SK-N-SH (cell line): ENCODE measurements around the gene DPRX. TPM values are rescaled to one million over a fixed set of nuclear protein-coding genes. Genes with fewer than 3 reads are reported as not detected.

ENCODE experiments used
- CTCF ChIA-PET: fragments of 300-600, 350-600 bp; formaldehyde crosslinking; extraction: SDS; loops from one replicate; lab custom pipeline; 2021; lab: Yijun Ruan, JAX
- POLR2A ChIA-PET: fragments of 350-600 bp; sonication (Branson Sonifier 250); formaldehyde crosslinking; extraction: SDS; loops from one replicate; lab custom pipeline; 2020; ENCODE audit warnings: antibody characterized with exemption, inconsistent platforms; lab: Yijun Ruan, JAX
- DNase-seq: peaks from one replicate; pipeline ENCODE4 v3.0.0; 2012
- H2AFZ ChIP-seq: fragments of 200-600 bp; sonication (generic); 2 replicates; pipeline ENCODE4 v1.8.1; 2016; ENCODE audit warnings: antibody characterized with exemption, mild to moderate bottlenecking, low read depth
- H3F3A ChIP-seq: fragments of 200-600 bp; sonication (generic); replicated peaks from 2 replicates; pipeline ENCODE3; 2016; ENCODE audit warnings: antibody characterized with exemption, mild to moderate bottlenecking; ENCODE audit not compliant: insufficient read depth
- H3K27ac ChIP-seq, 2 experiments: fragments of 200-500 bp in 1 of 2; fragments of 200-600 bp in 1 of 2; sonication (Bioruptor generic) in 1 of 2; sonication (generic), shearing (Covaris generic) in 1 of 2; 2 replicates each; pipeline versions ENCODE4 v1.5.1 to v1.6.1; 2014 to 2016; ENCODE audit warnings: low read depth in 2 of 2, inconsistent platforms in 1 of 2, low read length in 1 of 2, mild to moderate bottlenecking in 1 of 2, mixed read lengths in 1 of 2
- H3K27me3 ChIP-seq: fragments of 200-600 bp; sonication (generic), shearing (Covaris generic); 2 replicates; pipeline ENCODE4 v1.6.1; 2016; ENCODE audit warnings: mixed run types; ENCODE audit not compliant: insufficient read depth
- H3K36me3 ChIP-seq, 2 experiments: fragments of 200-500 bp in 1 of 2; fragments of 200-600 bp in 1 of 2; sonication (Bioruptor generic) in 1 of 2; sonication (generic) in 1 of 2; replicated peaks in 1 of 2; 2 replicates each; pipeline versions ENCODE3 to v1.5.1; 2014 to 2016; ENCODE audit warnings: low read length in 1 of 2, mild to moderate bottlenecking in 1 of 2; ENCODE audit not compliant: insufficient read depth in 2 of 2, control insufficient read depth in 1 of 2
- H3K4me1 ChIP-seq, 2 experiments: fragments of 200-500 bp in 1 of 2; fragments of 200-600 bp in 1 of 2; sonication (Bioruptor generic) in 1 of 2; sonication (generic), shearing (Covaris generic) in 1 of 2; 2 replicates each; pipeline versions ENCODE4 v1.5.1 to v1.6.1; 2014 to 2016; ENCODE audit warnings: low read depth in 1 of 2, low read length in 1 of 2, mixed run types in 1 of 2; ENCODE audit not compliant: insufficient read depth in 2 of 2, control insufficient read depth in 1 of 2
- H3K4me2 ChIP-seq: fragments of 200-600 bp; sonication (generic), shearing (Covaris generic); 2 replicates; pipeline ENCODE4 v1.6.1; 2017; ENCODE audit warnings: mixed run types
- H3K4me3 ChIP-seq, 2 experiments: fragments of 200-500 bp in 1 of 2; fragments of 200-600 bp in 1 of 2; sonication (Bioruptor generic) in 1 of 2; sonication (generic), shearing (Covaris generic) in 1 of 2; 2 replicates each; pipeline versions ENCODE4 v1.5.1 to v1.8.1; 2014 to 2016; ENCODE audit warnings: low read depth in 2 of 2, inconsistent platforms in 1 of 2, low read length in 1 of 2, mild to moderate bottlenecking in 1 of 2, mixed read lengths in 1 of 2, moderate library complexity in 1 of 2
- H3K79me2 ChIP-seq: fragments of 200-600 bp; sonication (generic); 2 replicates; pipeline ENCODE4 v1.8.1; 2017; ENCODE audit warnings: mild to moderate bottlenecking; ENCODE audit not compliant: insufficient read depth
- H3K9ac ChIP-seq: fragments of 200-600 bp; sonication (generic); 2 replicates; pipeline ENCODE4 v1.6.1; 2017; ENCODE audit warnings: mixed run types
- H3K9me2 ChIP-seq: fragments of 200-600 bp; sonication (generic); 2 replicates; pipeline ENCODE4 v1.6.1; 2017; ENCODE audit warnings: mixed run types
- H3K9me3 ChIP-seq: fragments of 200-600 bp; sonication (generic); 2 replicates; pipeline ENCODE4 v1.6.1; 2017; ENCODE audit warnings: mixed run types, mild to moderate bottlenecking, moderate library complexity
- H4K20me1 ChIP-seq: fragments of 200-600 bp; sonication (generic); 2 replicates; pipeline ENCODE4 v1.6.1; 2017; ENCODE audit warnings: mild to moderate bottlenecking, mixed run types; ENCODE audit not compliant: insufficient read depth
- FOXJ3 ChIP-seq: sonication (generic); formaldehyde crosslinking; IDR thresholded peaks from 2 replicates; pipeline ENCODE4 v1.5.1; 2020; ENCODE audit warnings: mild to moderate bottlenecking, missing genetic modification reagents
- FOXM1 ChIP-seq: IDR thresholded peaks from 2 replicates; pipeline ENCODE4 v1.4.0; 2012; ENCODE audit warnings: low read depth, mild to moderate bottlenecking
- GATA2 ChIP-seq: sonication (generic); formaldehyde crosslinking; IDR thresholded peaks from 2 replicates; pipeline ENCODE4 v1.5.0; 2020; ENCODE audit warnings: mild to moderate bottlenecking, missing genetic modification reagents
- IRF3 ChIP-seq: fragments of 150-350 bp; IDR thresholded peaks from 2 replicates; pipeline ENCODE4 v1.6.1; 2016; ENCODE audit warnings: mild to moderate bottlenecking, low read depth, low read length
- JUND ChIP-seq: IDR thresholded peaks from 2 replicates; pipeline ENCODE4 v1.4.0; 2012
- MXI1 ChIP-seq: IDR thresholded peaks from 2 replicates; pipeline ENCODE4 v1.6.1; 2012; ENCODE audit warnings: mild to moderate bottlenecking, low read depth, low read length, improper control_type of control experiment
- NFIC ChIP-seq: IDR thresholded peaks from 2 replicates; pipeline ENCODE4 v1.4.0; 2012; ENCODE audit warnings: borderline replicate concordance
- POLR2AphosphoS5 ChIP-seq: IDR thresholded peaks from 2 replicates; pipeline ENCODE4 v1.6.1; 2012; ENCODE audit warnings: low read depth, low read length
- RAD21 ChIP-seq: IDR thresholded peaks from 2 replicates; pipeline ENCODE4 v1.6.1; 2012; ENCODE audit warnings: mild to moderate bottlenecking, low read length
- RFX5 ChIP-seq: IDR thresholded peaks from 2 replicates; pipeline ENCODE4 v1.6.1; 2012; ENCODE audit warnings: mild to moderate bottlenecking, improper control_type of control experiment, low read length
- SMC3 ChIP-seq: IDR thresholded peaks from 2 replicates; pipeline ENCODE4 v1.6.1; 2012; ENCODE audit warnings: low read depth, low read length, improper control_type of control experiment
- TAF1 ChIP-seq: IDR thresholded peaks from 2 replicates; pipeline ENCODE4 v1.6.1; 2012; ENCODE audit warnings: low read depth, mild to moderate bottlenecking, low read length, moderate library complexity, borderline replicate concordance
- TEAD4 ChIP-seq: IDR thresholded peaks from 2 replicates; pipeline ENCODE4 v1.4.0; 2012; ENCODE audit warnings: mild to moderate bottlenecking, borderline replicate concordance; ENCODE audit not compliant: insufficient read depth
- YY1 ChIP-seq: IDR thresholded peaks from 2 replicates; pipeline ENCODE4 v1.4.0; 2012; ENCODE audit warnings: low read depth, mild to moderate bottlenecking
- WGBS: methylation state at CpG from one replicate; pipeline ENCODE4 v1.1.6; 2017; ENCODE audit warnings: low lambda C conversion rate; 5-methylcytosine and 5-hydroxymethylcytosine counted together
- polyA plus RNA-seq, 3 experiments: library from polyadenylated mRNA; depleted of rRNA; stranded (reverse); fragments of >200 nt; gene quantifications; 2 replicates each; pipeline ENCODE4 v1.2.3, GENCODE V29; 2012
- TF ChIP-seq, protein P1 (sequence below): IDR thresholded peaks from 2 replicates; pipeline ENCODE4 v1.4.0; 2012; ENCODE audit warnings: low read depth, borderline replicate concordance
- TF ChIP-seq, protein P2 (sequence below): IDR thresholded peaks from 2 replicates; pipeline ENCODE4 v1.6.1; 2012; ENCODE audit warnings: mild to moderate bottlenecking, low read depth, low read length, moderate library complexity

Gene DPRX
- polyA plus RNA-seq, 1 of the 3 experiments (the other 2 are of a cell fraction): not detected

DNA sequence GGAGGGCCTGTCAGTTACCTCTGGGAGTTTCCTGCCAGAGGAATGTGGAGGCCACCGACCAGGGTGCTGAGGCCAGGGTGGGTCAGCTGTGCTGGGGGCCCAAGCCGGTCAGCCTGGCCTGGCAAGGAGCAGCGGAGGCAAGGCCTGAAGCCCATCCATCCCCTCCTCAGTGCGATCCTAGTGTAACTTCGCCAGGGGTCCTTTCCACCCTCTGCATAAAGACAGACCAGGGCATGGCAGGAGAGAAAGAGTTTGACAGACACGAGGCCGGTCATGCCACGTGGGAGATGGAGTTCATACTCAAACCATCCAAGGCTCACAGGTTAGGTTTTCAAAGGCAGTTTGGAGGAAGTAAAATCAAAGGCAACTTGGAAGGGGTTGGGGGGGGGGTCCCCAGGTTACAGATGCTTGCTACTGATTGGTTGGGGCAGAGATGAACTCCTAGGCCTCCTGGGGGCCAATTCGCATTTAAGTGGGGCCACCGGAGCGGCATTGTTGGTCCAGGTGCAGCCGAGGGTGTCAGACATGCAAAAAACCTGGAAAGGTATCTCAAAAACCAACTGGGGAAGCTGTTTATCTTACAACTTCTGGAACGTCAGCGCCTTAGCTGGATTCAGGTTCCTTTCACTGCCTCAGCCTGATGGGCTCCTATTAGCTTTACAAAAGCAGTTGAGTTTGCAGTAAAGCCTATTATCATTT, 36.8 kb upstream of the DPRX start:
- Histone ChIP-seq H3K9ac (no peak overlapping the region), H3K4me2 (no peak overlapping the region), H3K79me2 (no peaks in the 10 kb centered on the region), H4K20me1 (no peaks in the 10 kb centered on the region), H3K4me3 (no peak overlapping the region), H3K9me3 (no peaks in the 10 kb centered on the region), H3F3A (no peaks in the 10 kb centered on the region), H2AFZ (no peak overlapping the region), H3K4me1 (no peaks in the 10 kb centered on the region), H3K9me2 (no peaks in the 10 kb centered on the region), H3K27me3 (peaks cover 18% of the 10 kb centered on the region; the same call in 1 of the 2 replicates), H3K27ac (no peak overlapping the region)
- DNase-seq: no peak
- 10% methylated on average over 11 of the region's 14 CpGs for WGBS
- CTCF ChIA-PET: interaction anchor here (0.8 kb wide), 1 partner anchor 198 kb away, joined by 3 read pairs; no protein-coding TSS in a partner anchor
- TF ChIP-seq TEAD4 (no peak), MXI1 (no peak), YY1 (no peak), GATA2 (no peak), SMC3 (no peak), FOXM1 (no peak), IRF3 (no peak), NFIC (no peak), FOXJ3 (CRISPR knock-in tag) (no peak), JUND (no peak)
- TF ChIP-seq, protein P1, sequence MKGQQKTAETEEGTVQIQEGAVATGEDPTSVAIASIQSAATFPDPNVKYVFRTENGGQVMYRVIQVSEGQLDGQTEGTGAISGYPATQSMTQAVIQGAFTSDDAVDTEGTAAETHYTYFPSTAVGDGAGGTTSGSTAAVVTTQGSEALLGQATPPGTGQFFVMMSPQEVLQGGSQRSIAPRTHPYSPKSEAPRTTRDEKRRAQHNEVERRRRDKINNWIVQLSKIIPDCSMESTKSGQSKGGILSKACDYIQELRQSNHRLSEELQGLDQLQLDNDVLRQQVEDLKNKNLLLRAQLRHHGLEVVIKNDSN: no peak
- TF ChIP-seq, all 33 proteins: peak for 0
- H3K36me3 ChIP-seq: no peaks in the 10 kb centered on the region
- POLR2A ChIA-PET: interaction anchor here (0.6 kb wide), 1 partner anchor 84 kb away, joined by 4 read pairs; no protein-coding TSS in a partner anchor

DNA sequence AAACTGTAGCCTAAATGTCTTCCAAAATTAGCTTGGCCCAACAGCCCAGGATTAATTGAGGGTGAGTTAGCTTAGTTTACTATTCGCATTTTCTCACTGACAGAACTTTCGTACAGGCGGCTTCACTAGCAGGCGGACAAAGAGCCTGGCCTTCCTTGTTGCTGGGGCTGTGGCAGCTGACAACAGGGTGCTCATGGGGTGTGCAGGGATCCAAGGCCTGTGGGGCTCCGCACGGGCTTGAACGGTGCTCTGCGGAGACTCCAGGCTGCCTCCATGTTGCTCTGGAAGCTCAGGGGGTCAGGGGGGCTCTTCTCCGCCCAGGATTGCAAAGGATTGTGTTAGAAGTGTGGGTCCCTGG, 36.3 kb upstream of the DPRX start:
- Histone ChIP-seq H3F3A (no peaks in the 10 kb centered on the region), H3K4me2 (no peak overlapping the region), H3K9me3 (no peaks in the 10 kb centered on the region), H3K9ac (no peak overlapping the region), H4K20me1 (no peaks in the 10 kb centered on the region), H3K9me2 (no peaks in the 10 kb centered on the region), H3K27ac (no peak overlapping the region), H3K4me1 (no peaks in the 10 kb centered on the region), H3K27me3 (peaks cover 18% of the 10 kb centered on the region; the same call in 1 of the 2 replicates), H3K36me3 (no peaks in the 10 kb centered on the region), H3K4me3 (no peak overlapping the region), H2AFZ (no peak overlapping the region), H3K79me2 (no peaks in the 10 kb centered on the region)
- no peak for DNase-seq
- 70% methylated on average over 4 of the region's 9 CpGs for WGBS
- POLR2A ChIA-PET: interaction anchor here (0.6 kb wide), 1 partner anchor 85 kb away, joined by 4 read pairs; no protein-coding TSS in a partner anchor
- CTCF ChIA-PET: interaction anchor here (0.8 kb wide), 1 partner anchor 197 kb away, joined by 3 read pairs; no protein-coding TSS in a partner anchor
- TF ChIP-seq, protein P2, sequence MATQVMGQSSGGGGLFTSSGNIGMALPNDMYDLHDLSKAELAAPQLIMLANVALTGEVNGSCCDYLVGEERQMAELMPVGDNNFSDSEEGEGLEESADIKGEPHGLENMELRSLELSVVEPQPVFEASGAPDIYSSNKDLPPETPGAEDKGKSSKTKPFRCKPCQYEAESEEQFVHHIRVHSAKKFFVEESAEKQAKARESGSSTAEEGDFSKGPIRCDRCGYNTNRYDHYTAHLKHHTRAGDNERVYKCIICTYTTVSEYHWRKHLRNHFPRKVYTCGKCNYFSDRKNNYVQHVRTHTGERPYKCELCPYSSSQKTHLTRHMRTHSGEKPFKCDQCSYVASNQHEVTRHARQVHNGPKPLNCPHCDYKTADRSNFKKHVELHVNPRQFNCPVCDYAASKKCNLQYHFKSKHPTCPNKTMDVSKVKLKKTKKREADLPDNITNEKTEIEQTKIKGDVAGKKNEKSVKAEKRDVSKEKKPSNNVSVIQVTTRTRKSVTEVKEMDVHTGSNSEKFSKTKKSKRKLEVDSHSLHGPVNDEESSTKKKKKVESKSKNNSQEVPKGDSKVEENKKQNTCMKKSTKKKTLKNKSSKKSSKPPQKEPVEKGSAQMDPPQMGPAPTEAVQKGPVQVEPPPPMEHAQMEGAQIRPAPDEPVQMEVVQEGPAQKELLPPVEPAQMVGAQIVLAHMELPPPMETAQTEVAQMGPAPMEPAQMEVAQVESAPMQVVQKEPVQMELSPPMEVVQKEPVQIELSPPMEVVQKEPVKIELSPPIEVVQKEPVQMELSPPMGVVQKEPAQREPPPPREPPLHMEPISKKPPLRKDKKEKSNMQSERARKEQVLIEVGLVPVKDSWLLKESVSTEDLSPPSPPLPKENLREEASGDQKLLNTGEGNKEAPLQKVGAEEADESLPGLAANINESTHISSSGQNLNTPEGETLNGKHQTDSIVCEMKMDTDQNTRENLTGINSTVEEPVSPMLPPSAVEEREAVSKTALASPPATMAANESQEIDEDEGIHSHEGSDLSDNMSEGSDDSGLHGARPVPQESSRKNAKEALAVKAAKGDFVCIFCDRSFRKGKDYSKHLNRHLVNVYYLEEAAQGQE: no peak
- TF ChIP-seq FOXM1 (no peak), POLR2AphosphoS5 (no peak), TEAD4 (no peak), FOXJ3 (CRISPR knock-in tag) (no peak), SMC3 (no peak), TAF1 (no peak), RAD21 (no peak), RFX5 (no peak)
